ENCODE data around the gene SERPINB7. TPM values are rescaled to one million over a fixed set of nuclear protein-coding genes. Genes with fewer than 3 reads are reported as not detected.

SERPINB7 gene
- total RNA-seq, result not detected

DNA sequence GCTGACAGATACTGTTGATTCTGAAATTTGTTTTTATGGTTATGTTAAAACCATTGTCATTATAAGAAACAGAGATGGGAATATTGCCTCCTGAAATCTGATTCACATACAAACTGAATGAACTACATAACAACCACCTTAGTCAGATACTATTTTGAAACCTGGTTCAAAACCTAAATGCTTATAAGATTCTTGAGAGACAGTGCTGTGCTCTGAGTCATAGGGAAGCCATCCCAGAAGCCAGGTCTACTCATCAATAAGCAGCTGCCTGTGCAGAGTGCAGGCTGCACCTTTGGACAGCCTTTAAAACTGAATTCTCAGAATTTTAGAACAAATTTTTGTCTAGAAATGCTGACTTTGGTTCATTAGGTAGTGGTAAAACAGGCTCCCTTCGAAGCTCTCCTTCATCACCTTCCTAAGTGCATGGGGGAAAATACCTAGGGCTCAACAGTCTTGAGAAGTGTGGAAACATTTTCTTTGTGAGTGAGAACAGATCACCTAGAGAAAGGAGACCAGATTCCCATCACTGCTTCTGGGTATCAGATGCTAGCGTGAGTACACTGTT lies at the start of gene SERPINB7:
Gene SERPINB7, plus strand, starts transcription at position 253 of the 565 bp plus-strand sequence. CDS start 6,955 bp downstream, outside the sequence.
- TF ChIP-seq, protein P1, sequence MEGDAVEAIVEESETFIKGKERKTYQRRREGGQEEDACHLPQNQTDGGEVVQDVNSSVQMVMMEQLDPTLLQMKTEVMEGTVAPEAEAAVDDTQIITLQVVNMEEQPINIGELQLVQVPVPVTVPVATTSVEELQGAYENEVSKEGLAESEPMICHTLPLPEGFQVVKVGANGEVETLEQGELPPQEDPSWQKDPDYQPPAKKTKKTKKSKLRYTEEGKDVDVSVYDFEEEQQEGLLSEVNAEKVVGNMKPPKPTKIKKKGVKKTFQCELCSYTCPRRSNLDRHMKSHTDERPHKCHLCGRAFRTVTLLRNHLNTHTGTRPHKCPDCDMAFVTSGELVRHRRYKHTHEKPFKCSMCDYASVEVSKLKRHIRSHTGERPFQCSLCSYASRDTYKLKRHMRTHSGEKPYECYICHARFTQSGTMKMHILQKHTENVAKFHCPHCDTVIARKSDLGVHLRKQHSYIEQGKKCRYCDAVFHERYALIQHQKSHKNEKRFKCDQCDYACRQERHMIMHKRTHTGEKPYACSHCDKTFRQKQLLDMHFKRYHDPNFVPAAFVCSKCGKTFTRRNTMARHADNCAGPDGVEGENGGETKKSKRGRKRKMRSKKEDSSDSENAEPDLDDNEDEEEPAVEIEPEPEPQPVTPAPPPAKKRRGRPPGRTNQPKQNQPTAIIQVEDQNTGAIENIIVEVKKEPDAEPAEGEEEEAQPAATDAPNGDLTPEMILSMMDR (IDR thresholded peaks at IDR 0.05; ENCODE audit: low read depth), result no peak

- TF ChIP-seq, protein P1 (IDR thresholded peaks at IDR 0.05; ENCODE audit: low read depth), result no peak
Observed at GRCh38 chr18:63725682-63726480, 49.3 kb upstream of the SERPINB7 start.

DNA sequence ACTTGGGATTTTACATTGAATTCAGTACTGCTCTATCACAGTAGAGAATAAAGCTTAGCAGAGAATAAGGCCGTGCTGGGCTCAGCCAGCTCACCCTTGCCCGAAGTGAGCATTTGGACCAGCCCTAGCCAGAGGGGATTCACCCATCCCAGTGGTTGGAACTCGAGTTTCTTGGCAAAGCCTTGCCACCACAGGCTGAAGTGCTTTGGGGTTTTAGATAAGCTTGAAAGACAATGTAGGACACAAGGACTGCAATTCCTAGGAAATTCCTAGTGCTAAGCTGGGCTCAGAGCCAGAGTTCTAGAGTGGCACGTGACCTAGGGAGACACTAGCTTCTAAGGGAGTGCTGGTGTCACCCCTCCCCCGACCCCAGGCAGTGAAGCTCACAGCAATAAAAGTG lies 44.4 kb upstream of the SERPINB7 start:
- TF ChIP-seq, protein P1 (IDR thresholded peaks at IDR 0.05; ENCODE audit: low read depth), result no peak

DNA sequence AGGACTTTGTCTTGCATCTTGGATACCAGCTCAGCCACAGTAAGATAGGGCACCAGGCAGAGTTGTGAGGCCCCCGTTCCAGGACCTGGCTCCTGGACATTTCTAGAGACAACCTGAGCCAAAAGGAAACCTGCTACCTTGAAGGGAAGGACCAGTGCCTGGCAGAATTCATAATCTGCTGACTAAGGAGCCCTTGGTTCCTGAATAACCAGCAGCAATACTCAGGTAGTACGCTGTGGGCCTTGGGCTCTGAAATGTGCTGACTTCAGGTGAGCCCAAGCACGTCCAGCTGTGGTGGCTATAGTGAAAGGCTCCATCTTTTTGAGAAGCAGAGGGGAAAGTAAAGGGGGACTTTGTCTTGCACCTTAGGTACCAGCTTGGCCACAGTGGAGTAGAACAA lies 44.0 kb upstream of the SERPINB7 start:
- TF ChIP-seq, protein P1 (IDR thresholded peaks at IDR 0.05; ENCODE audit: low read depth), result no peak

DNA sequence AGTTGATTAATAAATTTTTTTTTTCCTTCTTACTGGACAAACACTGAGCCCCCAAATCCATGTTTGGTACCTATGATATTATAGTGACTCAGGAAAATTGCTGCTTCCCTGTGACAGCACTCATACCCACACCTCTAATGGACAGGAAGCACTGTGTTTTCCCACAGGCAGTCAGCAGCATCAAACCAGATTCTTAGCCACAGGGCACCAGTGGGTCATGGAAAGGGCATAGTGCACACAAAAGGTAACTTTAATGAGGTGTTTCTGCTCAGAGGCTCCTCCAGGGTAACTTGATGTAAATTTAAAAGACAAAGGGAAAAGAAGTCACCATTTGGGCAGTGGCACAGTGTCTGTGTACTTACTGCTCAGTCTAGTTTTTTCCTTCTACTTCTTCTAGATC lies 38.3 kb upstream of the SERPINB7 start:
- TF ChIP-seq, protein P1 (IDR thresholded peaks at IDR 0.05; ENCODE audit: low read depth), result no peak

DNA sequence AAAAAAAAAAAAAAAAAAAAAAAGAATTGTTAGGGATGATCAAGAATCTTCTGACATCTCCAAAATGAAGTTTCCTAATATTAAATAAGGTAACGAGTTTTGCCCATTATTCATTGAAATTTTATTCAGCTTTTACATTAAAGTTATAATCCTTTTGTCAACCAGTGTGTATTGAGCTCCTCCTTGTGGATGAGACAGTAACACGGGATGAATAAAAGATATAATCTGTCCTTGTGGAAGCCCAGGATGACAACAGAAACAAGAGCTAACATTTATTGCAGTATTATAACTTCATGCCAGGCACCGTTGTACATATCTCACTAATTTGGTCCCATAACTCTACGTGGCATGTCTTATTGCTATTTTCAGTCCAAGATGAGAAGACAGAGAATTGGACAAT lies 33.4 kb upstream of the SERPINB7 start:
- TF ChIP-seq, protein P1 (IDR thresholded peaks at IDR 0.05; ENCODE audit: low read depth), result no peak

GRCh38 chr18:63747006-63747405 lies 28.2 kb upstream of the SERPINB7 start:
- TF ChIP-seq, protein P1 (IDR thresholded peaks at IDR 0.05; ENCODE audit: low read depth), result no peak
